Activated CD4-positive, alpha-beta T cell treated with anti-CD3 and anti-CD28 coated beads for 4 hours (primary cell): ENCODE results near the gene REEP6.
A peak's percentile ranks its signal among the peaks of the same experiment; 100 is the strongest.
"Not testable (repeated sequence)": the region's sequence is repeated elsewhere in the genome, so short reads cannot be mapped to it uniquely, and the experiment has no call there.

Experiments
- DNase-seq, 2 donors: peaks; one replicate each; pipeline ENCODE4 v3.0.0-alpha.2; 2020

REEP6 gene

GRCh38 chr19:1509602-1510441, 18.8 kb downstream of the REEP6 start:
- no peak for DNase-seq

GRCh38 chr19:1510442-1510806, 19.4 kb downstream of the REEP6 start:
- no peak for DNase-seq

DNA sequence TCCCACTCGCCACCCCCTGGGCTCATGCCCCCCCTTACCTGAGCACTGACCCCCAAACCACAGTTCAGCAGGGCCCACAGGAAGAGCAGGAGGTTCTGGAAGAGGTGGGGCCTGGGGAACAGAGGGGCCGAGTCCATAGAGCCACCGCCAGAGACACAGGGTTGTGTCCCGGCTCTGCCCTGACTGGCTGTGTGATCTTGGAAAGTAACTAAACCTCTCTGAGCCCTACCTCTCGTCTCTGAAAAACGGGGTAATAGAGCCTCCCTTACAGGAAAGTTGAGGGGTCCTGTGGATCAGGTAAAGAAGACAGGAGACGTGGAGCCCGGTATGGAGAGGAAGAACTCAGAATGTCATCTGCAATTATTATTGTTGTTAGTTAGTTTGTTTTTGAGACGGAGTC, 19.8 kb downstream of the REEP6 start:
- DNase-seq = no peak

- no peak for DNase-seq
These were observed 20.6 kb downstream of the REEP6 start for GRCh38 chr19:1511318-1512317.

GRCh38 chr19:1512671-1513498, 21.9 kb downstream of the REEP6 start, which contains the start of gene ADAMTSL5:
Gene ADAMTSL5, minus strand, starts transcription at chr19:1513019. Its CDS starts 2,076 bp downstream, at chr19:1510943.
- peak; percentile 50 to 65 for DNase-seq

DNA sequence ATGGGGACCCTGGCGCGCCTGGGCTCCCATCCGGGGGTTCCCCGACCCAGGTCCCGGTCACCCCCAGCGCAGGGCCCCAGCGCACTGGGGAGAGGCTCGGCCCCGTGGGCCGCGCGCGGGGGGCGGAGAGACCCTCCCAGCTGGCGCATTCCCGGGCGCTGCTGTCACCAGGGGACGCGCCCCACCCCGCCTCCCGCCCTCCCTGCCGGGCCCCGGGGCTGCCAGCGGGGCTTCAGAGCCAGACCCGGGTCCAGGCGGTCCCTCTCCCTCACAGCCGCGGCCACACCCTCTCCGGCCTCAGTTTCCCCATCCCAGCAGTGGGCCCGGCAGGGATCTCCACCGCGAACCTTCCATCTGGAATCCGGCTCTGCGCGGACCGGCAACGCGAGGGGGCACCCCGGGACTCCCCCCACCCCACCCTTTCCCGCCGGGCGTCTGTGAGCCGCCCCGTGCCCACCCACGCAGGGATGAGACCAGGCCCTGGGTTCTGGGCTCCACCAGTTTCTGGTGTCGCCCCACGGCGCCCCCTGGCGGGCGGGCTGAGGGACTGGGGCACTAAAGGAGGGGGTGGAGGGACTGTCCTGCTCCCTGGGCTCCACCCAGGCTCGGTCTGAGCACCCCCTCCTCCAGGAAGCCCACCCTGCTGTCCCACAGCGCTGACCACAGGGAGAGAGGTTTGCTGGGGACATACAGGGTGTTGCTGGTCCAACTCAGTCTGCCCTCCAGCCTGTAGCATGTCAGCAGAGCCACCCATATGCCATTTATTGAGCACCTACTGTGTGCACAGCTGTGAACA, 22.7 kb downstream of the REEP6 start:
- peak; percentile 66 to 74 for DNase-seq

DNA sequence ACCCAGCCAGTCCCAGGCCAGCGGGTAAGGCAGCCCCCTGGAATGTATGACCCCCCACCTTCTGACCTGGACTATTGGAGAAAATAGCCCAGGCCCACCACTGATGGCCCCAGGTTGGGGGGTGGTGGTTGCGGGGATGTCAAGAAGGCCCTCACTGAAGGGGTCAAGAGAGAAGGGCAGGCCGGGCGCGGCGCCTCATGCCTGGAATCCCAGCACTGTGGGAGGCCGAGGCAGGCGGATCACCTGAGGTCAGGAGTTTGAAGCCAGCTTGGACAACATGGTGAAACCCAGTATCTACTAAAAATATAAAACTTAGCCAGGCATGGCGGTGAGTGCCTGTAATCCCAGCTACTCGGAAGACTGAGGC, 23.3 kb downstream of the REEP6 start:
- DNase-seq = no peak

DNA sequence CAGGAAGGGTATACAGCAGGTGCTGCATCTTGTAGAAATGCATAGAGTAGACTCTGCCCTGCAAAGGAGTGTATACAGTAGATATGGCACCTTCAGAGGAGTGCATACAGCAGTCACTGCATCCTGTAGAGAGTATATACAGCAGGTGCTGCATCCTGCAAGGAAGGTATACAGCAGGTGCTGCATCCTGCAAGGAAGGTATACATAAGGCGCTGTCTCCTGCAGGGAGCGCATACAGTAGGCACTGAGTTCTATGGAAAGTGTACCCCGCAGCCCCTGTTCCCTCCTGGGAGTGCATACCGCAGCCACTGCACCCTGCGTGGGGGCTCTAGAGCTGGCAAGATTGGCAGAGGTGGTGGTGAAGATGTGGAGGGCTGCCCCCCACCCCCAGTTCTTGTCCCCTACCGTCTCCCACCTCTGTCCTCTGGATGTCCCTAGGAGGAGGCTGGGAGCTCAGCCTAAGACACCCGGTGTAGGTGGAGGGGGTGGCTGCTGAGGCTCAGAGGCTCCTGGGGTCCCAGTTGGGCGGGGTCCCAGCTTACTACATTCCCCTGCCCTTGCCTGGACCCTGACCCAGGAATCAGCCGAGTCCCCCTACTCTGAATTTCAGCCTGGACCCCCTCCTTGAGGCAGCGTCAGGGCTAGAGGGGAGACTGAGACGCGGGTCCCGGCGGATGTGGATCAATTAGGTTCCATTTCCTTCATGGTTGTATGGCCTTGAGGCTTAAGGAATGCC, 24.2 kb downstream of the REEP6 start:
- no peak for DNase-seq

- DNase-seq = no peak
These were observed 25.4 kb downstream of the REEP6 start for GRCh38 chr19:1516395-1516753.

- no peak for DNase-seq
These were observed 27.5 kb downstream of the REEP6 start for GRCh38 chr19:1518471-1518870.

- not testable (repeated sequence) for DNase-seq
These were observed 28.8 kb downstream of the REEP6 start for GRCh38 chr19:1519802-1520201.

DNA sequence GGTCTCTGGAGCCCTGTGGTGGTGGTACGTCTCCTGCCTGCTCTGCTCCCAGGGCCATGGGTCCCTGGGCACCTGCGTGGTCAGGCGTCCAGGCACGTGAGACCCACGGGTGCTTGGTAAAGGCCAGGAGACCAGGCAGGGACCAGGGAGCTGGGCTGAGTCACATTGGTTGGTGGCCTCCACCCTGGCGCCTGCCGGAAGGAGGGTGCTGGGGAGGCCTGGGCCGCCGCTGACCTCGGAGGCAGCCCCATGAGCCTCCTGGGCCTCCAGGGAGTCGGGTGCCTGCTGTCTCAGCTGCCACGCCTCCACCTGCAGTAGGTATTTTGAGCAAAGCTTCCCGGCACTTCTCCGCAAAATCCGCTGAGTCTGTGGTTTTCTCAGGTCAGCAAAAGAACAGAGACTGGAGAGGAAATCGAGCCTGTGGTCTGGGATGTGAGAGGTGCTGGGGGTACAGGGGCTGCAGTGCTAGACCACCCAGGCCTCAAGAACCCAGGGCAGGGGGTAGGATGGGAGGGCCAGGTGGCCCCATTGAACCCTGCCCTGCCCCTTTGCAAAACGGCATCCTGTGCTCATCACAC, 29.3 kb downstream of the REEP6 start:
- DNase-seq = no peak

DNA sequence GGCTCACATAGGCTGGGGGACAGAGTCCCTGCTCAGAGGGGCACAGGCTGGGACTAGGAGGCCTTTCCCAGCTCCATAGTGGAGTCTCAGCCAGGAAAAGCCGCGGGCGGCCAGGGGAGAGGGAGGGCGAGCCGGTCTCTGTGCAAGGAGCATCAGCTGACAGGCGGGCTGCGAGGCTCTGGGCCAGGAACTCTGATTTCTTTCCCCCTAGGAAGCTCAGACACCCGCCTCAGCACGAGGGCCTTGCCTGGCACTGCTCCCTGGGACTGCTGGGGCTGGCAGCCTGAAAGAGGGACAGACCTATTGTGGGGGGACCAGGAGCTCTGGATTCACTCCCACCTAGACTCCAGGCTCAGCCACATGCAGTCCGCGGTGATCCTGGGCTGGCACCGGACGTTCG, 30.7 kb downstream of the REEP6 start:
- no peak for DNase-seq

DNA sequence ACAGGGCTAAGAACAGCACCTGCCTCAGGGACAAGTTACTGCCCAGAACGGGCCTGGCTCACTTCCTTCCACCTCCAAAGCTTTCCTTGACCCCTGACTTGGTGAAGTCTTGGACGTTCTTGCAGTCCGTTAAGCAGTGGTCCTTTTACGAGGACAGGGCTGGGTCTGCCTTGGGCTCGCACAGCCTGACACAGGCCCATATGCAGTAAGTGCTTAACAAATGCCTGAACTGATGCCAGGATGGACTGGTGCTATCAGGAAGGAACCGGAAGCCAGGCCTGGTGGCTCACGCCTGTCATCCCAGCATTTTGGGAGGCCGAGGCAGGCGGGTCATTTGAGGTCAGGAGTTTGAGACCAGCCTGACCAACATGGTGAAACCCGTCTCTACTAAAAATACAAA, 31.1 kb downstream of the REEP6 start:
- DNase-seq = no peak

DNA sequence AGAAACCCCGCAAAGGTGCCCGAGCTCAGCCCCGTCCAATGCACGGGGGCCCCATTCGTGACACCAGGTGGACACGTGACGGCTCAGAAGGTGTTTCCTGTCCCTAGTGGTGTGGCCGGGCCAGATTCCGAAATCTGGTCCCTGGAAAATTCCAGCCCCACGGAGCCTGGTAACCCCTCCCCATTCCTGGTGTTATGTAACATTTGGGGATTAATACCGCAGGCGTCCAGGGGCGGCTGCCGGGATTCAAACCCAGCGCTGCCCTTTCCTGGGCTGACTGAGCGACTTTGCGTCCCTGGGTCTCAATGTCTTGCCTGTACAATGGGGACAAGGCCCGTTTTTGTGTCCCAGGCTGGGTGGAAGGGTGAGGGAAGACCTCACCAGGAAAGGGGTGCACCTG, 31.9 kb downstream of the REEP6 start:
- DNase-seq = no peak

DNA sequence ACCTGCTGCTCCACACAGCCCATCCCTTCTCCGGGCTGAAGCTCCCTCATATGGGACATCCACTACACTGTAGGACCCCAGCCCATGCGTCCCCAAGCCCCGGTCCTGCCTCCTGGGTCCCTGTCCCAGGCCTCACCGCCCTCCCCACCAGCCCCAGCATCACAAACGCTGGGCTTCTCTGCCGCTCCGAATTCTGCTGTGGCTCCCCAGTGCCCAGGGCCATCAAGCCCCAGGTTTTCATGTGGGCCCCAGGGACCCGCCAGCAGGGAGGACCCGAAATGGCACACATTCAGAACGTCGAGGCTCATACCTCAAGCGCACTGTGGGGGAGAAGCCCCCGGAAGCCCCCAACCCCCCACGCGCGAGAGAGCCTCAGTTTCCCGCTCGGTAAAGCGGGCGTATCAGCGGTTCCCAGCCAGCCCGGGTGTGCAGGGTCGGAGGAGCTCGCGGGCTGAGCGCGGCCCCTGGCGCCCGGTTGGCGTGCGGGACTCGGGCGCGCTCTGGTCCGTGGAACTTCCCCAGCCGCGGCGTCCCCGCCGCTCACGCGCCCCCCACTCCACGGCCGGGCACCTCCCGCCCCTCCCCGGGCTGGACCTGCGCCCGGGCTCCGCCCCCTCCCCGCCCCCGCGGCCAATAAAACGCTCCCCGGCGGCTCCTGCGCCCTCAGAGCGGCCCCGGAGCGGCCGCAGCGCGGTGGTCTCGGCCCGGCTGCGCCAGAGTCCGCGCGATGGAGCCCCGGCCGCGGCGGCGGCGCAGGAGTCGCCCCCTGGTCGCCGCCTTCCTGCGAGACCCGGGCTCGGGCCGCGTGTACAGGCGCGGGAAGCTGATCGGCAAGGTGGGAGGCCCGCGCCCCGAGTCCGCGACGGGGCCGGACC, 32.7 kb downstream of the REEP6 start, which contains the start of gene PLK5:
TSS of gene PLK5 (plus strand) at position 666 of the 875 bp plus-strand sequence. CDS start 2,920 bp downstream, outside the sequence.
- no peak for DNase-seq

GRCh38 chr19:1524287-1524971, 33.4 kb downstream of the REEP6 start:
- DNase-seq = no peak

DNA sequence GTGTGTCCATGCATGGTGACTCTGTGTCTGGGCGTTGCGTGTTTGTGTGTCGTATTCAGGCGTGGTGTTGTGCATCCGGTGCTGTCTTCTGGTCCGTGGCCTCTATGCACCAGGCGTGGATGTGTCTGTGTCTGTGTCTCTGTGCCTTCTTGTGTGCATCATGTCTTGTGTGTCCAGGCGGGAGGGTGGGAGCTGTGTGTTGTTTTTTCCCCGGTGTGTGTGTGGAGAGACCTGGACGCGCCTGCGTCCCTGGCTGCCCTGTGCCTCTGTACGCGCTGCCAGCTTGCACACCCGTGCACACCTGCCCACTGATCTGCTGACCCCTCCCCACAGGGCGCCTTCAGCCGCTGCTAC, 34.0 kb downstream of the REEP6 start:
- DNase-seq = no peak

- DNase-seq = no peak
These were observed 34.4 kb downstream of the REEP6 start for GRCh38 chr19:1525343-1525742.
